Endothelial cell (in vitro differentiated cells): ENCODE data around the gene CYP4Z1. TPM values are rescaled to one million over a fixed set of nuclear protein-coding genes. Genes with fewer than 3 reads are reported as not detected.
"Not testable (repeated sequence)": the region's sequence is repeated elsewhere in the genome, so short reads cannot be mapped to it uniquely, and the experiment has no call there.

ENCODE experiments used
- DNase-seq: peaks from one replicate; pipeline ENCODE4 v3.0.0; 2021; ENCODE audit warnings: low spot score
- H3K27ac Mint-ChIP-seq: one replicate; pipeline ENCODE4 v1.8.0; 2021; ENCODE audit warnings: mixed read lengths, inconsistent platforms; ENCODE audit not compliant: unreplicated experiment
- H3K27me3 Mint-ChIP-seq: one replicate; pipeline ENCODE4 v1.8.0; 2021; ENCODE audit warnings: mild to moderate bottlenecking, moderate library complexity, mixed read lengths, inconsistent platforms; ENCODE audit not compliant: unreplicated experiment
- H3K36me3 Mint-ChIP-seq: one replicate; pipeline ENCODE4 v1.8.0; 2021; ENCODE audit warnings: mild to moderate bottlenecking, low read depth, mixed read lengths, inconsistent platforms; ENCODE audit not compliant: unreplicated experiment
- H3K4me1 Mint-ChIP-seq: one replicate; pipeline ENCODE4 v1.8.0; 2021; ENCODE audit warnings: mild to moderate bottlenecking, mixed read lengths, inconsistent platforms; ENCODE audit not compliant: unreplicated experiment
- H3K4me3 Mint-ChIP-seq: one replicate; pipeline ENCODE4 v1.8.0; 2021; ENCODE audit warnings: mild to moderate bottlenecking, mixed read lengths, inconsistent platforms; ENCODE audit not compliant: unreplicated experiment
- H3K9me3 Mint-ChIP-seq: one replicate; pipeline ENCODE4 v1.8.0; 2021; ENCODE audit warnings: mixed read lengths, inconsistent platforms; ENCODE audit not compliant: unreplicated experiment
- CTCF ChIP-seq: fragments of 200-600 bp; sonication (generic); IDR thresholded peaks from one replicate; pipeline ENCODE4 v1.5.0; 2021; ENCODE audit warnings: antibody characterized with exemption; ENCODE audit not compliant: unreplicated experiment
- total RNA-seq: library from RNA; stranded (reverse); fragmentation: NEBNext Ultra II Directional; extraction: Animal tissue kit (Norgen Biotek cat#: 25700); gene quantifications from one replicate; pipeline ENCODE4 v1.2.1, GENCODE V29; 2021; ENCODE audit not compliant: unreplicated experiment

CYP4Z1 gene
- total RNA-seq, 1 donor from 2014 or later: not detected

GRCh38 chr1:47089356-47089755 is 22.3 kb downstream of the CYP4Z1 start:
- not testable (repeated sequence) for H3K27me3 Mint-ChIP-seq, H3K4me1 Mint-ChIP-seq, H3K4me3 Mint-ChIP-seq, H3K27ac Mint-ChIP-seq, H3K36me3 Mint-ChIP-seq, H3K9me3 Mint-ChIP-seq
- peak; percentile 83 for TF ChIP-seq CTCF
- peak; percentile 39 for DNase-seq

GRCh38 chr1:47091476-47091875 is 24.4 kb downstream of the CYP4Z1 start:
- DNase-seq, H3K4me1 Mint-ChIP-seq, H3K27me3 Mint-ChIP-seq, H3K27ac Mint-ChIP-seq, H3K36me3 Mint-ChIP-seq, H3K9me3 Mint-ChIP-seq, H3K4me3 Mint-ChIP-seq: not testable (repeated sequence)
- TF ChIP-seq CTCF: peak; percentile 66

GRCh38 chr1:47104816-47105215 is 37.8 kb downstream of the CYP4Z1 start:
- DNase-seq: no peak
- Mint-ChIP-seq H3K4me3 (no peak overlapping the region), H3K36me3 (no peaks in the 10 kb centered on the region)

GRCh38 chr1:47106792-47107191 is 39.8 kb downstream of the CYP4Z1 start:
- H3K36me3 Mint-ChIP-seq: no peaks in the 10 kb centered on the region
- no peak for DNase-seq
- no peak for TF ChIP-seq CTCF

More at GRCh38 chr1:47104816-47105215, 37.8 kb downstream of the CYP4Z1 start:
- Mint-ChIP-seq H3K9me3 (no peaks in the 10 kb centered on the region), H3K27me3 (peaks cover 3% of the 10 kb centered on the region), H3K4me1 (peaks cover 6% of the 10 kb centered on the region), H3K27ac (no peak overlapping the region)
- no peak for TF ChIP-seq CTCF

GRCh38 chr1:47107851-47108574 is 41.0 kb downstream of the CYP4Z1 start:
- not testable (repeated sequence) for H3K9me3 Mint-ChIP-seq, H3K4me1 Mint-ChIP-seq, H3K36me3 Mint-ChIP-seq, H3K27ac Mint-ChIP-seq, H3K27me3 Mint-ChIP-seq, H3K4me3 Mint-ChIP-seq, DNase-seq

More at GRCh38 chr1:47106792-47107191, 39.8 kb downstream of the CYP4Z1 start:
- Mint-ChIP-seq H3K27ac (no peak overlapping the region), H3K4me3 (no peak overlapping the region), H3K4me1 (no peaks in the 10 kb centered on the region), H3K27me3 (peaks cover 3% of the 10 kb centered on the region), H3K9me3 (no peaks in the 10 kb centered on the region)

- H3K27me3 Mint-ChIP-seq, H3K4me1 Mint-ChIP-seq, H3K4me3 Mint-ChIP-seq, H3K9me3 Mint-ChIP-seq, DNase-seq, H3K36me3 Mint-ChIP-seq, H3K27ac Mint-ChIP-seq: not testable (repeated sequence)
Measured at GRCh38 chr1:47109482-47109881, 42.5 kb downstream of the CYP4Z1 start.
